ENCODE measurements around the gene SART3.

Gene SART3

DNA sequence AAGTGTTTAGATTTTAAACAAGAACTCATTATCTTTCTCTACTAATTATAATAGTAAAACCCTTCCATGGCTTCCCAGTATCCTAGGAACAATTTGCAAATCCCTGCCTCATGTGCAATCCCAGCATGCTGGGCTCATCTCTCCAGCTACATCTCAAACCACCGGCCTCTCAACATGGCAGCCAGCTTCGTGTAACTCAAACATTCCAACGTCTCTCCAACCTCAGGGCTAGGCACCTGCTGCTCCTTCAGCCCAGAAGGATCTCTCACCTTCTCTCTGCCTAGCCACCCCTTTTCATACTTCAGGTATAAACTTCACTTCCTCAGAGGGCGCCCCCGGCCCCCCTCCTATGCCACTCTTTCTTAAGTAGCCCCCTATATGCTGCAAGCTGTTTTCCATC lies 7.2 kb downstream of the SART3 start:
- H3K4me3 ChIP-seq (ENCODE audit: low read depth, low read length): no peak overlapping the region
- TF ChIP-seq, protein P1, sequence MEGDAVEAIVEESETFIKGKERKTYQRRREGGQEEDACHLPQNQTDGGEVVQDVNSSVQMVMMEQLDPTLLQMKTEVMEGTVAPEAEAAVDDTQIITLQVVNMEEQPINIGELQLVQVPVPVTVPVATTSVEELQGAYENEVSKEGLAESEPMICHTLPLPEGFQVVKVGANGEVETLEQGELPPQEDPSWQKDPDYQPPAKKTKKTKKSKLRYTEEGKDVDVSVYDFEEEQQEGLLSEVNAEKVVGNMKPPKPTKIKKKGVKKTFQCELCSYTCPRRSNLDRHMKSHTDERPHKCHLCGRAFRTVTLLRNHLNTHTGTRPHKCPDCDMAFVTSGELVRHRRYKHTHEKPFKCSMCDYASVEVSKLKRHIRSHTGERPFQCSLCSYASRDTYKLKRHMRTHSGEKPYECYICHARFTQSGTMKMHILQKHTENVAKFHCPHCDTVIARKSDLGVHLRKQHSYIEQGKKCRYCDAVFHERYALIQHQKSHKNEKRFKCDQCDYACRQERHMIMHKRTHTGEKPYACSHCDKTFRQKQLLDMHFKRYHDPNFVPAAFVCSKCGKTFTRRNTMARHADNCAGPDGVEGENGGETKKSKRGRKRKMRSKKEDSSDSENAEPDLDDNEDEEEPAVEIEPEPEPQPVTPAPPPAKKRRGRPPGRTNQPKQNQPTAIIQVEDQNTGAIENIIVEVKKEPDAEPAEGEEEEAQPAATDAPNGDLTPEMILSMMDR (IDR thresholded peaks at IDR 0.05; ENCODE audit: low read depth, low read length): no peak

DNA sequence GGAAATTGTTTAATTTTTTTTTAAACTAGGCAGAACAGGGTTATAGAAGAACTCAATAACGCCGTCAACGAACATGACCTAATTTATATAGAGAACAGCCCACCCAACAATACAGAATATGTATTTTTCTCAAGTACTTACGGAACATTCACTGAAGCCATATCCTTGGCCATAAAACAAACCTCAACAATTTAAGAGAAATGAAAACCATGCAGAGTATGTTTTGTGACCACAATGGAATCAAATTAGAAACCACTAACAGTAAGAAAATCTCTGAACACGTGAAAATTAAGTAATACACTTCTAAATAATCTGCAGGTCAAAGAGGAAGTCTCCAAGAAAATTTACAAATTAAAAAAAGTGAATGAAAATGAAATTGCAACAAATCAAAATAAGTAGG lies 9.4 kb downstream of the SART3 start:
- H3K4me3 ChIP-seq (ENCODE audit: low read depth, low read length): no peak overlapping the region
- TF ChIP-seq, protein P1 (IDR thresholded peaks at IDR 0.05; ENCODE audit: low read depth, low read length): no peak

DNA sequence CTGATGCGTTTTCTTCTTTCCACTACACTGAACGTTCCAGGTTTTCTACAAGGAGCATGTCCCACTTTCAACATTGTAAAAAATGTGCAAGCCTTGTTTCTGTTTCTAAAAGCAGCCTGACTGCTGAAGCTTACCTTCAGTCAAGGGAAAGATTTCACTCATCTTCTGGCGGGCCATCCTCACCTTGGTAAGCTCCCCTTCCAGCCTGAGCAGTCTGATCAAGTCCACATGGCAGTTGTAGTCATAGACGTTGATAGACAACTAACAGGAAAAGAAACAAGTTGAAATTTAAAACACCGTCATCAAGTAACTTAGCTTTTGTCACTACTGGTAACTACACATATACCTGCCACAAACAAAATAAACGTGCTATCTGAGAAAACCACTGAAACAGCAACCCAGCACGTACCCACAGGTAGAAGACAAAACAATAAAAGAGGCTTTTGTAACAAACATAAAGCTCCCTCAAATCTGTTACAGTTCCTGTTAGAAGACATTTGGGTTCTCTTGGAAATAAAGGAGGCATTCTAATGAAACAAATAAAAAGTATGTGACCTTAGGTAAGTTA lies 11.9 kb downstream of the SART3 start:
- no peak overlapping the region for H3K4me3 ChIP-seq (ENCODE audit: low read depth, low read length)
- TF ChIP-seq, protein P1 (IDR thresholded peaks at IDR 0.05; ENCODE audit: low read depth, low read length): no peak

DNA sequence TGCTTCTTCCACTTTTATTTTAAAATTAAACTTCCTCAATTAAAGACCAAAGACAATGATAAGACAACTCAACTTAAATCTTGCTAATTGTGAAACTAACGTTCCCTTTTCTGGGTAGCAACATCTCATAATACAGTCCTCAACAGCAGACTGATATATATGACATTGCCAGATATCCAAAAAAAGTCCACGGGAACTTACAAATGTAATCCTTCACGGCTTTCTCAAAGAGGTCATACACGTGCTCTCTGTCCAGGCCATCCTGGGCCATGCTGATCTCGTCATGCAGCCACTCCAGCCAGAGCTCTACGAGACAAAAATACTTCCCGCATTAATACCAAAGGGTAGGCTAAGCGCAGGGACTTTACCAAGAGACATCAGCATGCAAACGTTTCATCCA lies 13.3 kb downstream of the SART3 start:
- TF ChIP-seq, protein P1 (IDR thresholded peaks at IDR 0.05; ENCODE audit: low read depth, low read length): no peak

DNA sequence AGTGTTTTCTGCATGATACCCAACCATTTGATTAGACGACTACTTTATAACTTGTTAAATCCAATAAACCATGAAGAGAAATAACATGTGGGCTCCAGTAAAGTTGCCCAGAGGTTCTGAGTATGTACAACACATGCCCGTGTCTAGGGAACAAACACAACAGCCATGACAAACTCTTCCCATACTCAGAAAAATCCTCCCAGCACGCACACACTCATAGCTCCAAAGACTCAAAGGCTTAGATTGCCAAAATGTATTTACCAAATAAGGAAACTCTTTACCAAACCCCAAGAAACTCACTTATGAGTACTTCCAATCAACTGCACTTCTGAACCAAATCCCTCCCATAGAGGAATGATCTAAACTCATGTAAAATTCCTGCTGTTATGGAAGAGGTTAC lies 17.3 kb downstream of the SART3 start:
- TF ChIP-seq, protein P1 (IDR thresholded peaks at IDR 0.05; ENCODE audit: low read depth, low read length): no peak
- H3K4me3 ChIP-seq (ENCODE audit: low read depth, low read length): no peak overlapping the region

More for the DNA sequence above, 13.3 kb downstream of the SART3 start:
- H3K4me3 ChIP-seq (ENCODE audit: low read depth, low read length): no peak overlapping the region

DNA sequence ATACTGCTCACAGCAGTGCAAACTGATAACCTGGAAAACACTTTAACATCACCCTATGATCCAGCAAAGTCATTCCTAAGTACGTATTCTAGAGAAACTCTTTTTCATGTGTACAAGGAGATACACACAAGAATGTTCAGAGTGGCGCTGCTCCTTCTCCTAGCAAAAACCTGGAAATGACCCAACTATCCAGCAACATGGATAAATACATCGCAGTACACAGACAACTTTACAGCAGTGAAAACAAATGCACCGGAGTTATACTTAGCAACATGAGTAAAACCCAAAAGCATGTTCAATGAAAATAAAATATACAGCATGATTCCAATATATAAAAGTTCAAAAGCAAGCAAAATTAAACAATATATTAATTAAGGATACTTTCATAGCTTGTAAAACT lies 18.7 kb downstream of the SART3 start:
- TF ChIP-seq, protein P1 (IDR thresholded peaks at IDR 0.05; ENCODE audit: low read depth, low read length): no peak
- H3K4me3 ChIP-seq (ENCODE audit: low read depth, low read length): no peak overlapping the region

DNA sequence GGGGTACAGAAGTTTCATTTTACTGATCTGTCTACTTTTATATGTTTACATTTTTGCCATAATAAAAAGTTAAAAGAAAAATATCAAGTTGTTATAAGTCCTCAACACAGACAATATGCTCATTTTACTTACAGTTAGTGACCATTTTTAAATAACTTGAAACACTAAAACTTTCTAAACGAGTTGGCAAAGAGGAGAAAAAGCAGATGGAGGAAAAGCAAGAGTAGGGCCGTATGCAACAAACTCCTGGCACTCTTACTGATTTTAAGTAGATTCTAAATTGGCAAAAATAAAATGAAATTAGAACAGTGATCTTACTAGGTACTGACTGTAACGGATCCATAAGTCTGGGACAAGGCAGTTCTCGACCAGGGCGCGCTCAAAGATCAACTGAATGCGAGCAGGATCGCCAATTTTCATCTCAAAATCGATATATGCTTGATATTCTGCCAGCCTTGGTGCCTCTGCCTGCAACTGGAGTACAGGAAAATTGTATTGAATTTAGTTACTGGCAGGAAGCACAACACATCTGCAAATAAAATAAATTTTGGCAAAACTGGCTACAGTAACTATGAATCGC lies 22.3 kb downstream of the SART3 start:
- TF ChIP-seq, protein P1 (IDR thresholded peaks at IDR 0.05; ENCODE audit: low read depth, low read length): no peak
- no peak overlapping the region for H3K4me3 ChIP-seq (ENCODE audit: low read depth, low read length)

All from WI38 (cell line).